IMR-90 (cell line): ENCODE results near the gene SH3RF3. TPM values are rescaled to one million over a fixed set of nuclear protein-coding genes. Genes with fewer than 3 reads are reported as not detected.
A peak's percentile ranks its signal among the peaks of the same experiment; 100 is the strongest.

Source experiments
- ATAC-seq: fragments of 200-7000 bp; cut with Tn5 transposase; 2 replicates; pipeline ENCODE4 v1.9.1; 2020; ENCODE audit warnings: low read depth, mild to moderate bottlenecking, moderate library complexity
- BruUV-seq: library from RNA; stranded (reverse); fragments of 400-500 nt; replicated peaks from 2 replicates; lab custom pipeline; 2021; lab: Mats Ljungman, UMichigan
- CTCF ChIA-PET: fragments of 300-600 bp; formaldehyde crosslinking; extraction: SDS; loops from one replicate; lab custom pipeline; 2021; ENCODE audit warnings: antibody characterized with exemption; lab: Yijun Ruan, JAX
- POLR2A ChIA-PET: fragments of 300-600 bp; sonication (Branson Sonifier 250); formaldehyde crosslinking; loops from one replicate; lab custom pipeline; 2022; ENCODE audit warnings: antibody characterized with exemption; ENCODE audit not compliant: unreplicated experiment; lab: Charles Lee
- DNase-seq: peaks from one replicate; pipeline ENCODE4 v3.0.0; 2013
- H2AFZ ChIP-seq: replicated peaks from 2 replicates; pipeline ENCODE3; 2013; ENCODE audit warnings: low read length, mild to moderate bottlenecking; ENCODE audit not compliant: poor library complexity
- H2AK5ac ChIP-seq: 2 replicates; pipeline ENCODE4 v1.6.1; 2013; ENCODE audit warnings: low read depth, low read length, inconsistent platforms
- H2AK9ac ChIP-seq: replicated peaks from 2 replicates; pipeline ENCODE3; 2013; ENCODE audit warnings: mild to moderate bottlenecking, low read depth, low read length, moderate library complexity; ENCODE audit not compliant: poor library complexity
- H2BK120ac ChIP-seq: 2 replicates; pipeline ENCODE4 v1.6.1; 2013; ENCODE audit warnings: low read depth, low read length, inconsistent platforms
- H2BK15ac ChIP-seq: 3 replicates; pipeline ENCODE4 v1.6.1; 2013; ENCODE audit warnings: low read depth, low read length, inconsistent platforms
- H2BK20ac ChIP-seq: 2 replicates; pipeline ENCODE4 v1.6.1; 2013; ENCODE audit warnings: low read depth, mild to moderate bottlenecking, inconsistent platforms, low read length, moderate library complexity
- H2BK5ac ChIP-seq: 2 replicates; pipeline ENCODE4 v1.6.1; 2013; ENCODE audit warnings: mild to moderate bottlenecking, low read depth, low read length, inconsistent platforms; ENCODE audit not compliant: poor library complexity, severe bottlenecking
- H3K14ac ChIP-seq: replicated peaks from 2 replicates; pipeline ENCODE4 v1.6.1; 2013; ENCODE audit warnings: low read depth, low read length, inconsistent platforms
- H3K18ac ChIP-seq: 2 replicates; pipeline ENCODE4 v1.6.1; 2013; ENCODE audit warnings: low read depth, low read length, control low read depth
- H3K23ac ChIP-seq: 2 replicates; pipeline ENCODE4 v1.6.1; 2013; ENCODE audit warnings: low read depth, low read length, inconsistent platforms
- H3K27ac ChIP-seq: 2 replicates; pipeline ENCODE4 v1.5.1; 2013; ENCODE audit warnings: mild to moderate bottlenecking, control low read depth, low read length; ENCODE audit not compliant: insufficient read depth
- H3K27me3 ChIP-seq: 2 replicates; pipeline ENCODE4 v1.6.1; 2013; ENCODE audit warnings: low read length; ENCODE audit not compliant: control insufficient read depth, insufficient read depth
- H3K36me3 ChIP-seq: 2 replicates; pipeline ENCODE4 v1.6.1; 2013; ENCODE audit warnings: low read length, mixed read lengths; ENCODE audit not compliant: control insufficient read depth, insufficient read depth
- H3K4ac ChIP-seq: 2 replicates; pipeline ENCODE4 v1.6.1; 2013; ENCODE audit warnings: low read depth, low read length, inconsistent platforms
- H3K4me1 ChIP-seq: 2 replicates; pipeline ENCODE4 v1.6.1; 2013; ENCODE audit warnings: low read length, mixed read lengths; ENCODE audit not compliant: control insufficient read depth, insufficient read depth
- H3K4me2 ChIP-seq: 2 replicates; pipeline ENCODE4 v1.6.1; 2013; ENCODE audit warnings: low read depth, mild to moderate bottlenecking, control low read depth, low read length, moderate library complexity
- H3K4me3 ChIP-seq: 2 replicates; pipeline ENCODE4 v1.5.1; 2013; ENCODE audit warnings: low read depth, mild to moderate bottlenecking, control low read depth, low read length, moderate library complexity; ENCODE audit not compliant: insufficient read depth
- H3K56ac ChIP-seq: 2 replicates; pipeline ENCODE4 v1.6.1; 2013; ENCODE audit warnings: low read length, inconsistent platforms; ENCODE audit not compliant: insufficient read depth; ENCODE audit errors: extremely low read depth
- H3K79me1 ChIP-seq, 2 experiments: 2 replicates each; pipeline ENCODE4 v1.6.1; 2013; ENCODE audit warnings: low read length in 2 of 2, inconsistent platforms in 1 of 2, low read depth in 1 of 2
- H3K9ac ChIP-seq: 2 replicates; pipeline ENCODE4 v1.6.1; 2013; ENCODE audit warnings: low read depth, low read length, control low read depth
- H3K9me1 ChIP-seq: 2 replicates; pipeline ENCODE4 v1.6.1; 2013; ENCODE audit warnings: low read length, inconsistent platforms; ENCODE audit not compliant: insufficient read depth
- H3K9me3 ChIP-seq: 2 replicates; pipeline ENCODE4 v1.6.1; 2013; ENCODE audit warnings: low read length; ENCODE audit not compliant: control insufficient read depth, insufficient read depth
- H4K20me1 ChIP-seq: 2 replicates; pipeline ENCODE4 v1.6.1; 2013; ENCODE audit warnings: low read length, inconsistent platforms; ENCODE audit not compliant: insufficient read depth
- H4K5ac ChIP-seq: 2 replicates; pipeline ENCODE4 v1.6.1; 2013; ENCODE audit warnings: mild to moderate bottlenecking, low read depth, low read length, control low read depth
- H4K8ac ChIP-seq, 2 experiments: 2 replicates each; pipeline ENCODE4 v1.6.1; 2013; ENCODE audit warnings: low read depth in 2 of 2, low read length in 2 of 2, control low read depth in 1 of 2, inconsistent platforms in 1 of 2
- H4K91ac ChIP-seq: 2 replicates; pipeline ENCODE4 v1.6.1; 2013; ENCODE audit warnings: low read depth, low read length, inconsistent platforms; ENCODE audit not compliant: insufficient read depth
- BHLHE40 ChIP-seq: fragments of 150-350 bp; IDR thresholded peaks from 2 replicates; pipeline ENCODE4 v1.6.1; 2016; ENCODE audit warnings: mild to moderate bottlenecking, low read depth, low read length
- CEBPB ChIP-seq: IDR thresholded peaks from 2 replicates; pipeline ENCODE4 v1.6.1; 2012; ENCODE audit warnings: low read depth, low read length, improper control_type of control experiment
- CHD1 ChIP-seq: IDR thresholded peaks from 2 replicates; pipeline ENCODE4 v1.6.1; 2012; ENCODE audit warnings: low read depth, low read length, improper control_type of control experiment
- CTCF ChIP-seq: conservative IDR thresholded peaks from 2 replicates; pipeline ENCODE4 v1.5.1; 2012; ENCODE audit warnings: mild to moderate bottlenecking, low read depth, low read length, improper control_type of control experiment
- ELK1 ChIP-seq: fragments of 150-350 bp; IDR thresholded peaks from 2 replicates; pipeline ENCODE4 v1.6.1; 2016; ENCODE audit warnings: low read depth, mild to moderate bottlenecking, low read length, moderate library complexity, borderline replicate concordance
- FOS ChIP-seq: fragments of 150-350 bp; IDR thresholded peaks from 2 replicates; pipeline ENCODE4 v1.6.1; 2016; ENCODE audit warnings: low read depth, low read length
- MAFK ChIP-seq: IDR thresholded peaks from 2 replicates; pipeline ENCODE4 v1.6.1; 2012; ENCODE audit warnings: low read depth, low read length, improper control_type of control experiment
- MXI1 ChIP-seq: IDR thresholded peaks from 2 replicates; pipeline ENCODE4 v1.6.1; 2012; ENCODE audit warnings: low read depth, mild to moderate bottlenecking, low read length, moderate library complexity, borderline replicate concordance
- RAD21 ChIP-seq: IDR thresholded peaks from 2 replicates; pipeline ENCODE4 v1.6.1; 2012; ENCODE audit warnings: low read length, improper control_type of control experiment
- RCOR1 ChIP-seq: IDR thresholded peaks from 2 replicates; pipeline ENCODE4 v1.6.1; 2012; ENCODE audit warnings: mild to moderate bottlenecking, low read length, improper control_type of control experiment; ENCODE audit not compliant: insufficient replicate concordance
- RFX5 ChIP-seq: IDR thresholded peaks from 2 replicates; pipeline ENCODE4 v1.8.0; 2012; ENCODE audit warnings: low read depth, mild to moderate bottlenecking, low read length, moderate library complexity
- SMC3 ChIP-seq: fragments of 150-350 bp; IDR thresholded peaks from 2 replicates; pipeline ENCODE4 v1.6.1; 2016; ENCODE audit warnings: low read depth, mild to moderate bottlenecking, antibody characterized with exemption, low read length, moderate library complexity
- USF2 ChIP-seq: fragments of 150-350 bp; IDR thresholded peaks from 2 replicates; pipeline ENCODE4 v1.6.1; 2017; ENCODE audit warnings: mild to moderate bottlenecking, antibody characterized with exemption, low read length, low read depth
- dilution Hi-C: fragments of 300-500 bp; cut with HindIII; formaldehyde crosslinking; loops from one replicate; pipeline ENCODE4 v1.14.3; 2018; ENCODE audit warnings: low sequenced_read_pairs; ENCODE audit not compliant: unreplicated experiment
- in situ Hi-C: fragments of 300-500 bp; cut with MboI; formaldehyde crosslinking; loops from 3 replicates; pipeline ENCODE4 v1.14.3; 2019; ENCODE audit warnings: low sequenced_read_pairs, inconsistent platforms, mixed read lengths
- intact Hi-C: fragments of 100-400 bp; cut with micrococcal nuclease; formaldehyde crosslinking; loops from 2 replicates; pipeline ENCODE4 v1.10.0; 2022
- polyA plus RNA-seq, 3 experiments: library from polyadenylated mRNA; depleted of rRNA; stranded (reverse); fragments of >200 nt; gene quantifications; 2 replicates each; pipeline ENCODE4 v1.2.3, GENCODE V29; 2012; ENCODE audit warnings: low replicate concordance in 1 of 3
- total RNA-seq: library from RNA; depleted of rRNA; stranded (reverse); fragments of >200 nt; gene quantifications from 2 replicates; pipeline ENCODE4 v1.2.3, GENCODE V29; 2012

Gene SH3RF3
- total and polyA plus RNA-seq, 2 of the 4 experiments (the other 2 are of a cell fraction) = 3.4 to 5.3 TPM

- H2BK15ac ChIP-seq = no peak overlapping the region; the same call in 2 of the 3 replicates
Measured at GRCh38 chr2:109177635-109178034, 48.6 kb downstream of the SH3RF3 start.

More at GRCh38 chr2:109177635-109178034, 48.6 kb downstream of the SH3RF3 start:
- Histone ChIP-seq H3K36me3 (no peaks in the 10 kb centered on the region), H4K5ac (0 out of 2 replicates have a peak overlapping the region, but pooled peaks have one; percentile 25), H2BK120ac (peak overlapping the region; percentile 29; the same call in 1 of the 2 replicates), H4K8ac (peak overlapping the region in 1 of 2 experiments; percentile 15; a peak in 1 of 4 replicates), H3K56ac (no peak overlapping the region), H3K27ac (no peak overlapping the region), H3K18ac (0 out of 2 replicates have a peak overlapping the region, but pooled peaks have one; percentile 20), H2BK20ac (no peak overlapping the region), H3K27me3 (no peaks in the 10 kb centered on the region), H2AK5ac (peak overlapping the region; percentile 62; the same call in 1 of the 2 replicates), H3K4me2 (no peak overlapping the region), H4K91ac (no peak overlapping the region; the same call in 1 of the 2 replicates), H3K23ac (no peak overlapping the region), H4K20me1 (0 out of 2 replicates have a peak, but pooled peaks cover 8% of the 10 kb centered on the region), H3K4ac (peak overlapping the region; percentile 57), H3K79me1 (peaks cover 55 to 88% of the 10 kb centered on the region in 2 experiments), H3K9me3 (peaks cover 6% of the 10 kb centered on the region; the same call in 1 of the 2 replicates), H2AFZ (no peak overlapping the region), H3K9ac (no peak overlapping the region), H3K9me1 (peaks cover 33% of the 10 kb centered on the region), H3K4me1 (peaks cover 36% of the 10 kb centered on the region), H2BK5ac (no peak overlapping the region), H3K4me3 (no peak overlapping the region), H2AK9ac (no peak overlapping the region), H3K14ac (peak overlapping the region; percentile 56; the same call in 1 of the 2 replicates)
- intact Hi-C loops (no loop called here), dilution Hi-C loops (no loop called here), in situ Hi-C loops (no loop called here)
- ChIA-PET CTCF (no interaction called here), POLR2A (no interaction called here)
- TF ChIP-seq SMC3 = no peak
- no peak for TF ChIP-seq RAD21
- TF ChIP-seq ELK1 = no peak
- TF ChIP-seq CHD1 = no peak
- TF ChIP-seq FOS = no peak
- TF ChIP-seq MXI1 = no peak
- TF ChIP-seq CEBPB = no peak
- no peak for TF ChIP-seq CTCF
- TF ChIP-seq RCOR1 = no peak
- no peak for TF ChIP-seq MAFK
- TF ChIP-seq BHLHE40 = no peak
- no peak for TF ChIP-seq RFX5
- no peak for TF ChIP-seq USF2
- BruUV-seq = no TSS peak
- ATAC-seq (no peak), DNase-seq (no peak)
